ENCODE measurements around the gene TUBB4A.

TUBB4A gene

GRCh38 chr19:6472713-6473112 lies 29.4 kb downstream of the TUBB4A start:
- Histone ChIP-seq H3K9me3 (peaks cover 10% of the 10 kb centered on the region), H3K27ac (no peak overlapping the region), H3K9ac (no peak overlapping the region), H3K4me1 (no peaks in the 10 kb centered on the region), H3K4me2 (no peak overlapping the region), H3K27me3 (no peaks in the 10 kb centered on the region), H3K36me3 (peaks cover 30% of the 10 kb centered on the region), H3K4me3 (no peak overlapping the region), H4K20me1 (no peaks in the 10 kb centered on the region)
- TF ChIP-seq Cebpa-rat (IDR thresholded peaks at IDR 0.05) = no peak

- Histone ChIP-seq H3K9me3 (peaks cover 2% of the 10 kb centered on the region; the same call in 1 of the 2 replicates), H3K27me3 (no peaks in the 10 kb centered on the region), H3K4me3 (no peak overlapping the region), H3K27ac (no peak overlapping the region), H4K20me1 (no peaks in the 10 kb centered on the region), H3K4me1 (no peaks in the 10 kb centered on the region), H3K36me3 (peaks cover 19% of the 10 kb centered on the region), H3K9ac (no peak overlapping the region), H3K4me2 (no peak overlapping the region)
- TF ChIP-seq Cebpa-rat (IDR thresholded peaks at IDR 0.05) = no peak
Measured at GRCh38 chr19:6471076-6471475, 31.0 kb downstream of the TUBB4A start.

- Histone ChIP-seq H3K27me3 (no peaks in the 10 kb centered on the region), H3K36me3 (peaks cover 10% of the 10 kb centered on the region; the same call in 1 of the 2 replicates), H3K4me1 (no peaks in the 10 kb centered on the region), H3K9me3 (no peaks in the 10 kb centered on the region), H3K4me3 (no peak overlapping the region), H3K9ac (no peak overlapping the region), H4K20me1 (no peaks in the 10 kb centered on the region), H3K27ac (no peak overlapping the region), H3K4me2 (no peak overlapping the region)
- TF ChIP-seq Cebpa-rat (IDR thresholded peaks at IDR 0.05) = no peak
Measured at GRCh38 chr19:6470173-6470572, 31.9 kb downstream of the TUBB4A start.

GRCh38 chr19:6467384-6467783 lies 34.7 kb downstream of the TUBB4A start:
- Histone ChIP-seq H3K4me3 (no peak overlapping the region), H3K4me1 (no peaks in the 10 kb centered on the region), H3K4me2 (no peak overlapping the region), H3K9ac (no peak overlapping the region), H4K20me1 (no peaks in the 10 kb centered on the region), H3K27me3 (no peaks in the 10 kb centered on the region), H3K9me3 (no peaks in the 10 kb centered on the region), H3K36me3 (peaks cover 3% of the 10 kb centered on the region; the same call in 1 of the 2 replicates), H3K27ac (no peak overlapping the region)
- no peak for TF ChIP-seq Cebpa-rat (IDR thresholded peaks at IDR 0.05)

- no peak overlapping the region for H3K9ac ChIP-seq
- H3K4me2 ChIP-seq = no peak overlapping the region
- H3K27me3 ChIP-seq = no peaks in the 10 kb centered on the region
- H4K20me1 ChIP-seq = no peaks in the 10 kb centered on the region
- no peak overlapping the region for H3K27ac ChIP-seq
- no peaks in the 10 kb centered on the region for H3K9me3 ChIP-seq
- H3K4me3 ChIP-seq = no peak overlapping the region
- peaks cover 3% of the 10 kb centered on the region; the same call in 1 of the 2 replicates for H3K36me3 ChIP-seq
- H3K4me1 ChIP-seq = no peaks in the 10 kb centered on the region
- TF ChIP-seq Cebpa-rat (IDR thresholded peaks at IDR 0.05) = no peak
Measured at GRCh38 chr19:6466526-6467248, 35.4 kb downstream of the TUBB4A start.

- Histone ChIP-seq H3K27ac (no peak overlapping the region), H3K36me3 (no peaks in the 10 kb centered on the region; the same call in 1 of the 2 replicates), H3K9ac (no peak overlapping the region), H3K9me3 (no peaks in the 10 kb centered on the region), H3K4me2 (no peak overlapping the region), H4K20me1 (no peaks in the 10 kb centered on the region), H3K4me1 (no peaks in the 10 kb centered on the region), H3K27me3 (no peaks in the 10 kb centered on the region), H3K4me3 (no peak overlapping the region)
- no peak for TF ChIP-seq Cebpa-rat (IDR thresholded peaks at IDR 0.05)
Measured at GRCh38 chr19:6465663-6466062, 36.4 kb downstream of the TUBB4A start.

- no peaks in the 10 kb centered on the region for H3K9me3 ChIP-seq
- no peak for TF ChIP-seq Cebpa-rat (IDR thresholded peaks at IDR 0.05)
- no peaks in the 10 kb centered on the region for H3K27me3 ChIP-seq
- H3K27ac ChIP-seq = no peak overlapping the region
- H3K4me1 ChIP-seq = no peaks in the 10 kb centered on the region
- no peak overlapping the region for H3K4me2 ChIP-seq
- no peaks in the 10 kb centered on the region for H4K20me1 ChIP-seq
- H3K4me3 ChIP-seq = no peak overlapping the region
- H3K36me3 ChIP-seq = no peaks in the 10 kb centered on the region
- H3K9ac ChIP-seq = no peak overlapping the region
Measured at GRCh38 chr19:6465006-6465405, 37.1 kb downstream of the TUBB4A start.

GRCh38 chr19:6464070-6464873 lies 37.8 kb downstream of the TUBB4A start, which contains the start of gene CRB3:
Gene CRB3 (plus strand): TSS chr19:6464271. CDS start chr19:6464702, 431 bp downstream.
- Histone ChIP-seq H3K9me3 (no peaks in the 10 kb centered on the region), H3K9ac (no peak within 1 kb of the TSS), H3K4me2 (no peak within 1 kb of the TSS), H4K20me1 (no peaks in the 10 kb centered on the region), H3K36me3 (no peaks in the 10 kb centered on the region), H3K4me3 (no peak within 1 kb of the TSS), H3K4me1 (no peaks in the 10 kb centered on the region), H3K27me3 (no peaks in the 10 kb centered on the region), H3K27ac (no peak within 1 kb of the TSS)
- no peak for TF ChIP-seq Cebpa-rat (IDR thresholded peaks at IDR 0.05)

- Histone ChIP-seq H3K9me3 (peaks cover 9% of the 10 kb centered on the region; the same call in 1 of the 2 replicates), H3K4me1 (peaks cover 22% of the 10 kb centered on the region), H3K36me3 (peaks cover 22% of the 10 kb centered on the region), H4K20me1 (peaks cover 10% of the 10 kb centered on the region), H3K27me3 (no peaks in the 10 kb centered on the region), H3K27ac (peak overlapping the region; percentile 81; the same call in 1 of the 2 replicates), H3K4me2 (peak overlapping the region; percentile 98), H3K9ac (peak overlapping the region; percentile 82), H3K4me3 (peak overlapping the region; percentile 91)
- no peak for TF ChIP-seq Cebpa-rat (IDR thresholded peaks at IDR 0.05)
Measured at GRCh38 chr19:6460099-6460884, 41.8 kb downstream of the TUBB4A start.
